SKM-1 treated with dmso at 0.1 percent for 144 hours (cell line): ENCODE results near the gene TNS1.

Source experiments
- DNase-seq: peaks from one replicate; lab custom pipeline; 2025; ENCODE audit not compliant: unreplicated experiment; lab: John Stamatoyannopoulos, UW

The TNS1 gene

GRCh38 chr2:217902379-217903141 is 100.2 kb downstream of the TNS1 start:
- no peak for DNase-seq

GRCh38 chr2:217901835-217902378 is 100.9 kb downstream of the TNS1 start:
- DNase-seq: no peak

- no peak for DNase-seq
Observed at GRCh38 chr2:217901400-217901799, 101.4 kb downstream of the TNS1 start.

- no peak for DNase-seq
Observed at GRCh38 chr2:217900780-217901360, 101.9 kb downstream of the TNS1 start.

GRCh38 chr2:217900010-217900779 is 102.6 kb downstream of the TNS1 start:
- peak; percentile 69 for DNase-seq

GRCh38 chr2:217899231-217900009 is 103.4 kb downstream of the TNS1 start:
- DNase-seq: peak; percentile 64

GRCh38 chr2:217897816-217898806 is 104.7 kb downstream of the TNS1 start:
- no peak for DNase-seq

GRCh38 chr2:217897091-217897715 is 105.6 kb downstream of the TNS1 start:
- DNase-seq: no peak

GRCh38 chr2:217895070-217895635 is 107.6 kb downstream of the TNS1 start:
- no peak for DNase-seq

GRCh38 chr2:217893440-217893839 is 109.4 kb downstream of the TNS1 start:
- no peak for DNase-seq

GRCh38 chr2:217892560-217892959 is 110.2 kb downstream of the TNS1 start:
- no peak for DNase-seq

- no peak for DNase-seq
Observed at GRCh38 chr2:217890445-217890844, 112.3 kb downstream of the TNS1 start.

- DNase-seq: no peak
Observed at GRCh38 chr2:217889656-217890055, 113.1 kb downstream of the TNS1 start.

GRCh38 chr2:217887841-217888701 is 114.7 kb downstream of the TNS1 start:
- no peak for DNase-seq

- peak; percentile 40 for DNase-seq
Observed at GRCh38 chr2:217886720-217887309, 116.0 kb downstream of the TNS1 start.

GRCh38 chr2:217886091-217886490 is 116.7 kb downstream of the TNS1 start:
- DNase-seq: peak; percentile 10

- no peak for DNase-seq
Observed at GRCh38 chr2:217884985-217885384, 117.8 kb downstream of the TNS1 start.

- DNase-seq: no peak
Observed at GRCh38 chr2:217880891-217881290, 121.9 kb downstream of the TNS1 start.
